Spleen (tissue), 11 donors: ENCODE results near the gene OPCML. TPM values are rescaled to one million over a fixed set of nuclear protein-coding genes. Genes with fewer than 3 reads are reported as not detected.

Experiments used
- DNase-seq: peaks from one replicate; pipeline ENCODE4 v3.0.0-alpha.2; 2020
- H3K27ac ChIP-seq, 8 donors: fragments of 200-600 bp; sonication (generic) in 7 of 8; 1 replicate in 4 of 8; 2 replicates in 4 of 8; pipeline versions ENCODE4 v1.5.0 to v1.8.0; 2016 to 2021; ENCODE audit warnings: inconsistent platforms in 4 of 8, mild to moderate bottlenecking in 4 of 8, moderate library complexity in 1 of 8
- H3K27me3 ChIP-seq, 7 donors: fragments of 200-600 bp; sonication (generic) in 6 of 7; replicated peaks in 1 of 7; 1 replicate in 4 of 7; 2 replicates in 3 of 7; pipeline versions ENCODE4 v1.5.0 to v1.8.0; 2016 to 2021; ENCODE audit warnings: inconsistent platforms in 3 of 7, mild to moderate bottlenecking in 1 of 7
- H3K36me3 ChIP-seq, 6 donors: fragments of 200-600 bp; sonication (generic) in 5 of 6; 1 replicate in 4 of 6; 2 replicates in 2 of 6; pipeline versions ENCODE4 v1.5.0 to v1.8.0; 2016 to 2021; ENCODE audit warnings: inconsistent platforms in 2 of 6
- H3K4me1 ChIP-seq, 6 donors: fragments of 200-600 bp; sonication (generic) in 5 of 6; 1 replicate in 3 of 6; 2 replicates in 3 of 6; pipeline versions ENCODE4 v1.5.0 to v1.8.0; 2016 to 2021; ENCODE audit warnings: inconsistent platforms in 3 of 6
- H3K4me3 ChIP-seq, 8 donors: fragments of 200-600 bp; sonication (generic) in 7 of 8; 1 replicate in 4 of 8; 2 replicates in 4 of 8; pipeline versions ENCODE4 v1.5.0 to v1.8.0; 2016 to 2021; ENCODE audit warnings: inconsistent platforms in 4 of 8, mild to moderate bottlenecking in 4 of 8, moderate library complexity in 2 of 8
- H3K9me3 ChIP-seq, 8 donors: fragments of 200-600 bp; sonication (generic) in 7 of 8; 1 replicate in 4 of 8; 2 replicates in 4 of 8; pipeline versions ENCODE4 v1.5.0 to v1.8.0; 2016 to 2021; ENCODE audit warnings: inconsistent platforms in 4 of 8
- CTCF ChIP-seq, 11 experiments: fragments of 200-600 bp in 7 of 11; fragments of 450-650 bp in 4 of 11; sonication (generic) in 4 of 11; IDR thresholded peaks in 8 of 11; conservative IDR thresholded peaks in 3 of 11; 1 replicate in 7 of 11; 2 replicates in 4 of 11; pipeline versions ENCODE4 v1.4.0 to v1.8.0; 2016 to 2021; ENCODE audit warnings: antibody characterized with exemption in 11 of 11, inconsistent platforms in 4 of 11, mild to moderate bottlenecking in 1 of 11
- POLR2A ChIP-seq, 3 donors: fragments of 450-650 bp; IDR thresholded peaks; one replicate each; pipeline ENCODE4 v1.5.1; 2017; ENCODE audit warnings: antibody characterized with exemption in 3 of 3, mild to moderate bottlenecking in 1 of 3
- POLR2AphosphoS5 ChIP-seq, 3 donors: sonication (generic); formaldehyde crosslinking; IDR thresholded peaks; one replicate each; pipeline ENCODE4 v1.5.1; 2017; ENCODE audit warnings: antibody characterized with exemption in 3 of 3
- WGBS, 5 donors: extraction: QIAGEN DNeasy Blood & Tissue Kit in 3 of 5; methylation state at CpG; one replicate each; pipeline versions ENCODE4 v1.1.5 to v1.1.7; 2013 to 2018; 5-methylcytosine and 5-hydroxymethylcytosine counted together
- intact Hi-C: fragments of 100-400 bp; cut with DNase I; formaldehyde crosslinking; loops from one replicate; pipeline ENCODE4 v1.15.0; 2023; ENCODE audit warnings: low total_unique reads
- polyA plus RNA-seq, 3 donors: library from polyadenylated mRNA; stranded (reverse); fragments of 200-250 nt; gene quantifications; one replicate each; pipeline ENCODE4 v1.2.1, GENCODE V29; 2013
- total RNA-seq, 7 donors: library from RNA; depleted of rRNA in 3 of 7; stranded (reverse); fragments of >200 nt in 3 of 7; fragmentation: NEBNext Ultra II Directional in 4 of 7; extraction: Animal tissue kit (Norgen Biotek cat#: 25700) in 4 of 7; gene quantifications; one replicate each; pipeline versions ENCODE4 v1.1.0 to v1.2.1, GENCODE V29; 2016 to 2021
- donor health status: healthy with polysubstance abuse.
- donor health status: DM: no; HTN: no; CAD: no; lungs with moderate emphysema.
- donor health status: DM: no; HTN: no; CAD: no.
- donor health status: Bipolar disorder and iron deficiency.
- donor health status: healthy.
- donor health status: DM: no; HTN: no; CAD: no.
- donor health status: DM: yes; HTN: yes; CAD: no.

Gene OPCML
- total and polyA plus RNA-seq, 10 donors = 0.09 to 10.7 (median 3.1) TPM

DNA sequence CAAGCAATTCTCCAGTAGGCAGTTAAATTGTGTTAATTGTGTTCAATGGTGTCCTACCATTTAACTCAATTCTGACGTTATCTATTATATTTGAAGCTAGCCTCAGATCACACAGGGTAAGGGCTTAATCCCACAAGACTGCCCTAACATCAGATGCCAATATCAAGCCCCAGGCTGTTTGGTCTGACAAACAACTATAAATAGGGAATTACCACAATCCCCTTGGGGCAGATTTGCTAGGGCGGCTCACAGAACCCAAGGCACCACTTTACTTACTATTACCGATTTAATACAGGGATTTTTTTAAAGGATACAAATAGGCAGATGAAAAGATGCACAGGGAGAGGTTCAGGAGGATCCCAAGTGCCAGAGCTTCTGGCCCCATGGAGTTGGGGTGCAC, 678.4 kb downstream of the OPCML start:
- no peak overlapping the region for H3K27ac ChIP-seq
- WGBS, 5 donors = 82 to 94% (median 82%) methylated on average over 3 of the region's 3 CpGs
- intact Hi-C loops = no loop called here

GRCh38 chr11:132852361-132852760, 679.9 kb downstream of the OPCML start:
- Histone ChIP-seq H3K36me3 (no peaks in the 10 kb centered on the region), H3K27ac (no peak overlapping the region), H3K9me3 (peaks cover 0 to 10% (median 0%) of the 10 kb centered on the region in 8 donors), H3K4me1 (no peaks in the 10 kb centered on the region), H3K27me3 (no peaks in the 10 kb centered on the region), H3K4me3 (no peak overlapping the region)
- WGBS, 5 donors = 90 to 98% (median 93%) methylated on average over 7 of the region's 7 CpGs
- no peak for DNase-seq
- TF ChIP-seq POLR2AphosphoS5 (IDR thresholded peaks at IDR 0.05) (no peak), POLR2A (IDR thresholded peaks at IDR 0.05) (no peak), CTCF (IDR thresholded peaks at IDR 0.05 in 8 of 11, conservative IDR thresholded peaks at IDR 0.05 in 3 of 11) (no peak)
- intact Hi-C loops = no loop called here

More for the DNA sequence above, 678.4 kb downstream of the OPCML start:
- H3K36me3 ChIP-seq = no peaks in the 10 kb centered on the region
- peaks cover 0 to 10% (median 0%) of the 10 kb centered on the region in 8 donors for H3K9me3 ChIP-seq
- H3K4me3 ChIP-seq = no peak overlapping the region
- no peak for TF ChIP-seq CTCF (IDR thresholded peaks at IDR 0.05 in 8 of 11, conservative IDR thresholded peaks at IDR 0.05 in 3 of 11)
- no peak for TF ChIP-seq POLR2A (IDR thresholded peaks at IDR 0.05)
- TF ChIP-seq POLR2AphosphoS5 (IDR thresholded peaks at IDR 0.05) = no peak
- no peak for DNase-seq
- H3K27me3 ChIP-seq = no peaks in the 10 kb centered on the region
- H3K4me1 ChIP-seq = no peaks in the 10 kb centered on the region

DNA sequence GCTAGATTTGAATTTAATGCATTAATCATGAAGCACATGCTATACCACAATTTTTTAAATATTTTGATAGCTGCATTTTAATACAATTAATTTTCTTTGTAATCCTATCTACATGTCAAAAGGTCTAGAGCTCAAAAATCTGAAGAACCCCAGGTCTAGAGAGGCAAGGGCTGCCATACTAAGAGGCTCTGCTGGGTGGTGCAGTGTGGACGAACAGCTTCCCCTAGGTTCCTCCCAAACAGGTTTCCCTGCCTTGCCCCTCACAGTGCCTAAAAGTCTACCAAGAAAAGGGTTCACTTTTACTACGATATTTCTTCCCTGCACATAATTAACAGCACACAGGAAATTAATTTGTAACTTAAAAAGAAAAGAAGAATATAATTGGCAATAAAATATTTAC, 681.1 kb downstream of the OPCML start:
- TF ChIP-seq CTCF (IDR thresholded peaks at IDR 0.05 in 8 of 11, conservative IDR thresholded peaks at IDR 0.05 in 3 of 11) (no peak), POLR2AphosphoS5 (IDR thresholded peaks at IDR 0.05) (no peak), POLR2A (IDR thresholded peaks at IDR 0.05) (no peak)
- peaks cover 0 to 10% (median 0%) of the 10 kb centered on the region in 8 donors for H3K9me3 ChIP-seq
- no peaks in the 10 kb centered on the region for H3K27me3 ChIP-seq
- H3K27ac ChIP-seq = no peak overlapping the region
- whole genome bisulfite sequencing, 5 donors = 78 to 90% (median 85%) methylated on average over 2 of the region's 2 CpGs
- no peak for DNase-seq
- no peak overlapping the region for H3K4me3 ChIP-seq
- intact Hi-C loops = no loop called here
- H3K36me3 ChIP-seq = no peaks in the 10 kb centered on the region
- H3K4me1 ChIP-seq = no peaks in the 10 kb centered on the region

- peaks cover 0 to 7% (median 0%) of the 10 kb centered on the region in 8 donors for H3K9me3 ChIP-seq
- no peaks in the 10 kb centered on the region for H3K4me1 ChIP-seq
- TF ChIP-seq POLR2A (IDR thresholded peaks at IDR 0.05) (no peak), POLR2AphosphoS5 (IDR thresholded peaks at IDR 0.05) (no peak), CTCF (IDR thresholded peaks at IDR 0.05 in 8 of 11, conservative IDR thresholded peaks at IDR 0.05 in 3 of 11) (no peak)
- H3K36me3 ChIP-seq = no peaks in the 10 kb centered on the region
- no peaks in the 10 kb centered on the region for H3K27me3 ChIP-seq
- H3K4me3 ChIP-seq = no peak overlapping the region
- intact Hi-C loops = no loop called here
- 88 to 96% (median 91%) methylated on average over 3 of the region's 3 CpGs for WGBS, 5 donors
- no peak for DNase-seq
- H3K27ac ChIP-seq = no peak overlapping the region
Observed at GRCh38 chr11:132850266-132850665, 682.0 kb downstream of the OPCML start.
